Measurements from ENCODE around the gene ROBO1. TPM values are rescaled to one million over a fixed set of nuclear protein-coding genes. Genes with fewer than 3 reads are reported as not detected.
A peak's percentile ranks its signal among the peaks of the same experiment; 100 is the strongest.

ROBO1 gene
- total and polyA plus RNA-seq, 2 donors (not counting 3 experiments of a cell fraction or from before 2014, with no cell fraction given): 5.9 to 14.2 TPM

DNA sequence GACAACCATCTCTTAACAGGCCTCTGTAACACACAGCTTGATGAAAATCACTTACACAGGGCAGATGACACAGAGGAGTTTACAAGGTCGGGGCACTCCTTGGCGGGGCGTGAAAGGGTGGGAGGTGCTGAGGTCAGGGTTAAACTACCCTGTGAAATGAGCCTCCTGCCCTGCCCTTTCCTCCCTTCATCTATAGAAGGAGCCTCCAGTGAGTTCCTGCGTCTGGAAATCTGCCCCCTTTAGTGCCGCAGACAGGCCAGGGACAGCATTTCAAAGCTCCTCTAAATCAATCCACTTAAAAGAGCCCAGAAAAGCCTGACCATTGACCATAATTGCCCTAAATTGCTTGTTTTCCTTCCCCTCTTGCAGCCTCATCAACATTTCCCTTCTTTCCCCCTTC lies 1.9 kb downstream of the ROBO1 start:
- H3K27me3 ChIP-seq (ENCODE audit: control insufficient read depth in 2 of 2, insufficient read depth in 2 of 2, low read length in 2 of 2): peaks cover 0 to 5% of the 10 kb centered on the region in 2 experiments
- intact Hi-C loops (cut with micrococcal nuclease) (no loop called here), dilution Hi-C loops (cut with MboI; ENCODE audit: extremely low pct_ligation_motif_present, low sequenced_read_pairs) (no loop called here)
- ChIA-PET POLR2A (no interaction called here), CTCF (interaction anchor here (1.8 kb wide), 1 partner anchor 911 kb away, joined by 5 read pairs; no protein-coding TSS in a partner anchor)
- no TSS peak for BruUV-seq (replicated peaks)
- H3K9ac ChIP-seq (replicated peaks; ENCODE audit: extremely low read depth, insufficient read depth, low read length): no peak overlapping the region
- DNase-seq (ENCODE audit: low read depth, low spot score) (no peak), FAIRE-seq (no peak)
- H3K36me3 ChIP-seq (ENCODE audit: control insufficient read depth in 2 of 2, extremely low read depth in 1 of 2, insufficient read depth in 2 of 2, low read length in 2 of 2): no peaks in the 10 kb centered on the region
- H3K9me3 ChIP-seq (replicated peaks; ENCODE audit: control insufficient read depth, insufficient read depth, low read length): no peaks in the 10 kb centered on the region
- peak overlapping the region; percentile 98 for H3K4me2 ChIP-seq (ENCODE audit: insufficient read depth, low read length)
- no peaks in the 10 kb centered on the region for H3K79me2 ChIP-seq (ENCODE audit: control insufficient read depth, insufficient read depth, low read length)
- H3K4me1 ChIP-seq (ENCODE audit: control insufficient read depth, extremely low read depth, insufficient read depth, low read length): peaks cover 15% of the 10 kb centered on the region
- H3K9me1 ChIP-seq (replicated peaks; ENCODE audit: control insufficient read depth, extremely low read depth, insufficient read depth, low read length): no peaks in the 10 kb centered on the region
- no peak for TF ChIP-seq JUN (IDR thresholded peaks at IDR 0.05; ENCODE audit: borderline replicate concordance, insufficient read depth, insufficient read length, low read depth)
- TF ChIP-seq MAX (IDR thresholded peaks at IDR 0.05; ENCODE audit: insufficient read depth, insufficient read length): no peak
- TF ChIP-seq EZH2 (IDR thresholded peaks at IDR 0.05; ENCODE audit: borderline replicate concordance, low read depth, low read length, severe bottlenecking): no peak
- TF ChIP-seq, protein P1, sequence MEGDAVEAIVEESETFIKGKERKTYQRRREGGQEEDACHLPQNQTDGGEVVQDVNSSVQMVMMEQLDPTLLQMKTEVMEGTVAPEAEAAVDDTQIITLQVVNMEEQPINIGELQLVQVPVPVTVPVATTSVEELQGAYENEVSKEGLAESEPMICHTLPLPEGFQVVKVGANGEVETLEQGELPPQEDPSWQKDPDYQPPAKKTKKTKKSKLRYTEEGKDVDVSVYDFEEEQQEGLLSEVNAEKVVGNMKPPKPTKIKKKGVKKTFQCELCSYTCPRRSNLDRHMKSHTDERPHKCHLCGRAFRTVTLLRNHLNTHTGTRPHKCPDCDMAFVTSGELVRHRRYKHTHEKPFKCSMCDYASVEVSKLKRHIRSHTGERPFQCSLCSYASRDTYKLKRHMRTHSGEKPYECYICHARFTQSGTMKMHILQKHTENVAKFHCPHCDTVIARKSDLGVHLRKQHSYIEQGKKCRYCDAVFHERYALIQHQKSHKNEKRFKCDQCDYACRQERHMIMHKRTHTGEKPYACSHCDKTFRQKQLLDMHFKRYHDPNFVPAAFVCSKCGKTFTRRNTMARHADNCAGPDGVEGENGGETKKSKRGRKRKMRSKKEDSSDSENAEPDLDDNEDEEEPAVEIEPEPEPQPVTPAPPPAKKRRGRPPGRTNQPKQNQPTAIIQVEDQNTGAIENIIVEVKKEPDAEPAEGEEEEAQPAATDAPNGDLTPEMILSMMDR (IDR thresholded peaks at IDR 0.05; ENCODE audit: extremely low read depth in 1 of 2, insufficient read depth in 1 of 2, low read depth in 1 of 2, low read length in 2 of 2): no peak
- no peak for TF ChIP-seq POLR2AphosphoS5 (IDR thresholded peaks at IDR 0.05; ENCODE audit: insufficient read depth, low read depth, low read length)
- TF ChIP-seq FOS (IDR thresholded peaks at IDR 0.05; ENCODE audit: borderline replicate concordance, insufficient read depth, low read length): no peak
- TF ChIP-seq GATA2 (IDR thresholded peaks at IDR 0.05; ENCODE audit: insufficient read depth, insufficient read length, low read depth, low read length): no peak
- TF ChIP-seq POLR2A (IDR thresholded peaks at IDR 0.05; ENCODE audit: low read depth, low read length): no peak
- TF ChIP-seq MYC (IDR thresholded peaks at IDR 0.05; ENCODE audit: low read depth, low read length): no peak
- H3K27ac ChIP-seq (ENCODE audit: insufficient read depth, low read depth, low read length): no peak overlapping the region
- peak overlapping the region; percentile 92 for H2AFZ ChIP-seq (ENCODE audit: low read depth, low read length)
- no peaks in the 10 kb centered on the region for H4K20me1 ChIP-seq (replicated peaks; ENCODE audit: control insufficient read depth, extremely low read depth, insufficient read depth, low read length)
- H3K4me3 ChIP-seq (replicated peaks in 1 of 3; ENCODE audit: insufficient read depth in 1 of 3, low read depth in 1 of 3, low read length in 3 of 3): peak overlapping the region in 2 of 3 experiments; percentile 73 to 80

All from endothelial cell of umbilical vein (primary cell).